ENCODE measurements around the gene ARHGAP15. TPM values are rescaled to one million over a fixed set of nuclear protein-coding genes. Genes with fewer than 3 reads are reported as not detected.

Gene ARHGAP15
- total RNA-seq, 1 donor from 2014 or later: 9.1 TPM

- H3K36me3 ChIP-seq: no peaks in the 10 kb centered on the region
- no peaks in the 10 kb centered on the region for H3K9me3 ChIP-seq
- DNase-seq (ENCODE audit: extremely low spot score in 2 of 2): no peak
- TF ChIP-seq POLR2A (IDR thresholded peaks at IDR 0.05) (no peak), CTCF (IDR thresholded peaks at IDR 0.05) (no peak), POLR2AphosphoS5 (IDR thresholded peaks at IDR 0.05; ENCODE audit: insufficient read depth in 1 of 2, low read depth in 1 of 2) (no peak)
- intact Hi-C loops (cut with DNase I): no loop called here
- no peaks in the 10 kb centered on the region for H3K4me1 ChIP-seq
- H3K4me3 ChIP-seq: no peak overlapping the region
- H3K27me3 ChIP-seq: no peaks in the 10 kb centered on the region
- no peak overlapping the region for H3K27ac ChIP-seq
Observed at GRCh38 chr2:143150287-143150686, 21.1 kb downstream of the ARHGAP15 start.

- no peak for DNase-seq (ENCODE audit: extremely low spot score in 2 of 2)
- TF ChIP-seq POLR2A (IDR thresholded peaks at IDR 0.05) (no peak), POLR2AphosphoS5 (IDR thresholded peaks at IDR 0.05; ENCODE audit: insufficient read depth in 1 of 2, low read depth in 1 of 2) (no peak), CTCF (IDR thresholded peaks at IDR 0.05) (no peak)
- intact Hi-C loops (cut with DNase I): no loop called here
- Histone ChIP-seq H3K4me1 (no peaks in the 10 kb centered on the region), H3K9me3 (no peaks in the 10 kb centered on the region), H3K36me3 (no peaks in the 10 kb centered on the region), H3K27ac (no peak overlapping the region), H3K4me3 (no peak overlapping the region), H3K27me3 (no peaks in the 10 kb centered on the region)
Observed at GRCh38 chr2:143151111-143151752, 22.0 kb downstream of the ARHGAP15 start.

GRCh38 chr2:143152219-143152618 is 23.0 kb downstream of the ARHGAP15 start:
- no peaks in the 10 kb centered on the region for H3K4me1 ChIP-seq
- H3K9me3 ChIP-seq: no peaks in the 10 kb centered on the region
- no peak overlapping the region for H3K27ac ChIP-seq
- H3K4me3 ChIP-seq: no peak overlapping the region
- no peak for DNase-seq (ENCODE audit: extremely low spot score in 2 of 2)
- intact Hi-C loops (cut with DNase I): no loop called here
- TF ChIP-seq CTCF (IDR thresholded peaks at IDR 0.05): no peak
- no peak for TF ChIP-seq POLR2A (IDR thresholded peaks at IDR 0.05)
- no peak for TF ChIP-seq POLR2AphosphoS5 (IDR thresholded peaks at IDR 0.05; ENCODE audit: insufficient read depth in 1 of 2, low read depth in 1 of 2)
- no peaks in the 10 kb centered on the region for H3K27me3 ChIP-seq
- H3K36me3 ChIP-seq: no peaks in the 10 kb centered on the region

GRCh38 chr2:143152637-143153036 is 23.4 kb downstream of the ARHGAP15 start:
- Histone ChIP-seq H3K27me3 (no peaks in the 10 kb centered on the region), H3K4me1 (no peaks in the 10 kb centered on the region), H3K36me3 (no peaks in the 10 kb centered on the region), H3K9me3 (no peaks in the 10 kb centered on the region), H3K27ac (no peak overlapping the region), H3K4me3 (no peak overlapping the region)
- no peak for TF ChIP-seq POLR2AphosphoS5 (IDR thresholded peaks at IDR 0.05; ENCODE audit: insufficient read depth in 1 of 2, low read depth in 1 of 2)
- TF ChIP-seq CTCF (IDR thresholded peaks at IDR 0.05): no peak
- TF ChIP-seq POLR2A (IDR thresholded peaks at IDR 0.05): no peak
- no peak for DNase-seq (ENCODE audit: extremely low spot score in 2 of 2)
- intact Hi-C loops (cut with DNase I): no loop called here

GRCh38 chr2:143155661-143156060 is 26.4 kb downstream of the ARHGAP15 start:
- intact Hi-C loops (cut with DNase I): no loop called here
- H3K27me3 ChIP-seq: no peaks in the 10 kb centered on the region
- H3K4me1 ChIP-seq: no peaks in the 10 kb centered on the region
- H3K4me3 ChIP-seq: no peak overlapping the region
- H3K27ac ChIP-seq: no peak overlapping the region
- H3K36me3 ChIP-seq: no peaks in the 10 kb centered on the region
- no peaks in the 10 kb centered on the region for H3K9me3 ChIP-seq
- no peak for TF ChIP-seq CTCF (IDR thresholded peaks at IDR 0.05)
- no peak for TF ChIP-seq POLR2A (IDR thresholded peaks at IDR 0.05)
- no peak for TF ChIP-seq POLR2AphosphoS5 (IDR thresholded peaks at IDR 0.05; ENCODE audit: insufficient read depth in 1 of 2, low read depth in 1 of 2)
- no peak for DNase-seq (ENCODE audit: extremely low spot score in 2 of 2)

Data from vagina (tissue), 2 donors.